NCI-H128 (cell line): Measurements from ENCODE around the gene SPP2.

ENCODE experiments used
- DNase-seq: peaks from one replicate; lab custom pipeline; 2025; ENCODE audit not compliant: unreplicated experiment; lab: John Stamatoyannopoulos, UW

Gene SPP2

GRCh38 chr2:234091883-234092282, 41.4 kb downstream of the SPP2 start:
- no peak for DNase-seq

- DNase-seq = no peak
Measured at GRCh38 chr2:234092344-234092743, 41.8 kb downstream of the SPP2 start.

GRCh38 chr2:234095301-234095700, 44.8 kb downstream of the SPP2 start:
- DNase-seq = no peak

- DNase-seq = no peak
Measured at GRCh38 chr2:234096164-234096563, 45.7 kb downstream of the SPP2 start.

GRCh38 chr2:234098681-234099080, 48.2 kb downstream of the SPP2 start:
- DNase-seq = no peak

GRCh38 chr2:234099266-234099665, 48.8 kb downstream of the SPP2 start:
- DNase-seq = no peak

- DNase-seq = no peak
Measured at GRCh38 chr2:234100686-234101085, 50.2 kb downstream of the SPP2 start.

- DNase-seq = no peak
Measured at GRCh38 chr2:234102112-234102511, 51.6 kb downstream of the SPP2 start.

- DNase-seq = no peak
Measured at GRCh38 chr2:234107861-234108260, 57.4 kb downstream of the SPP2 start.

GRCh38 chr2:234109321-234109720, 58.8 kb downstream of the SPP2 start:
- no peak for DNase-seq

GRCh38 chr2:234110219-234110618, 59.7 kb downstream of the SPP2 start:
- no peak for DNase-seq

GRCh38 chr2:234111523-234111922, 61.0 kb downstream of the SPP2 start:
- no peak for DNase-seq

- no peak for DNase-seq
Measured at GRCh38 chr2:234116010-234116409, 65.5 kb downstream of the SPP2 start.

- no peak for DNase-seq
Measured at GRCh38 chr2:234121999-234122398, 71.5 kb downstream of the SPP2 start.

GRCh38 chr2:234125451-234126145, 75.1 kb downstream of the SPP2 start:
- DNase-seq = no peak

GRCh38 chr2:234126146-234126470, 75.6 kb downstream of the SPP2 start:
- no peak for DNase-seq
